ENCODE results near the gene RPS14.

The RPS14 gene

DNA sequence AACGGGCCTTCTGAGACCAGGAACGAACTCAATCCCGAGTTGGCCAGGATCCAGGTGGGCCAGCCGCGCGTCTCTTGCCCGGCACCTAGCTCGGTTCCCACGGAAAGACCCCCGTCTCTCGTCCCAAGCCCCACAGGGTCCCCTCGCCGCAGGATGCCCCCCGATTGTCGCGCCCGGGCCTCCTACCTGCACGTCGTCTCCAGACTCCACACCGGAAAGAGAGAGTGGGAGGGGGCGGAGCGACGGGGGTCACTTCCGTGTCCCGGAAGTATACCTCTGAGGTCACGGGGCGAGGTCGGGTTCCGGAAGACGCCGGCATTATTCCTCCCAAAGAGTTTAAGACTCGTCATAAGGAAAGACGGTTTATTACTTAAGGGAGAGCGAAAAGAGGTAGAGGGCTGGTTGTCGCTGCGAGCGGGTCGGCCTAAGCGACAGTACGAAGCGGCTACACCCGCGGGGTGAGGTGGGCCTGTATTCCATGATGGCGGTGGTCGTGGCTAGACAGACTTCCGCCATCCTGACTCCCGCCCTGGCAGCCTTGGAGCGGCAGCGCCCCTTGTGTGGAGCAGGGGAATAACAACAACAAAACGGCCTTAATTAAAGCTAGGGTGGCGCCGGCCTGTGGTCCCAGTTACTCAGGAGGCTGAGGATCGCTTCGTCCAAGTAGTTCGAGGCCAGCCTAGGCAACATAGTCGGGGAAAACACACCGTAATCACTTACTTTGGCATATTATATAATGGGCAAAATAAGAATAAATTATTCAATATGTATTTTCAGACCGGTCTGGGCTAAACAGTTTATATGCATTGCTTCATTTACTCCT lies at the start of gene RPS14:
Gene RPS14, minus strand, starts transcription at position 223 of the 823 bp plus-strand sequence. CDS start 2,006 bp downstream, outside the sequence.
- peak; percentile 87 to 92 for DNase-seq (ENCODE audit: low read depth in 2 of 2)

DNA sequence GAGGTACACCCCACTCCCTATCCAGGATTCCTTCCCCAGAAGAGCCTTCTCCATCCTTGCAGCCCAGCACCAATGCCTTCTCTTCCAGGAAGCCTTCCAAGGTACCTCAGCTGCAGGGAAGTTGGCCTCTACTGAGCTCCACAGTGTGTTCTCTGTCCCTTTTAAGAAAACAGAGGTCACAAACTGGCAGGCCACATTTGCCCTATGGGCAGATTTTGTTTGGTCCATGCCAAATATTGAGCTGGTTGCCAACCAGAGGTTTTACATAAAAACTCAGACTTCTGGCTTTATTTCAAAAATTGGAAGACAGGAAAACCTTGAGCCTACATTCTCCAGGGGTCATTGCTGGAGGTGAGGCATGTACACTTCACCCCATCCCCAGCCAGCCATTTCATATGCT lies 49.4 kb upstream of the RPS14 start:
- no peak for DNase-seq (ENCODE audit: low read depth in 2 of 2)

DNA sequence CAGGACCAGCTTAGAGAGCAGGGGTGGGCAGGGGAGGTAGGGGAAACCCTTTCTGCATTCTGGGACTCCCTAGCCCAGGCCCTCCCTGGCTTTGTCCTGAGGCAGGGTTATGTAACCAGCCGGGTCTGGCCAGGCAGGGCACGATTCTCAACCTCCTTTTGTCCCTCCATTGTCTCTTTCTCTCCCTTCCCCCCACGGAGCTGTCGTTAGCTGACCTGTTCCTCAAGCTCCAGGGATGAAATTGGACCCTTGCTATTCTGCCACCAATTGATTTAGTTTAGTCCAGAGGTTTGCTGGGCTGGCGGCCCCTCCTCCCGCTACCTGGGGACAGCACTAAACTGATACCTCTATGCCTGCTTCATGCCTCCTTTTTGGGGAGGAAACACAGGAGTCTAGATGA lies 49.0 kb upstream of the RPS14 start:
- DNase-seq (ENCODE audit: low read depth in 2 of 2): no peak

DNA sequence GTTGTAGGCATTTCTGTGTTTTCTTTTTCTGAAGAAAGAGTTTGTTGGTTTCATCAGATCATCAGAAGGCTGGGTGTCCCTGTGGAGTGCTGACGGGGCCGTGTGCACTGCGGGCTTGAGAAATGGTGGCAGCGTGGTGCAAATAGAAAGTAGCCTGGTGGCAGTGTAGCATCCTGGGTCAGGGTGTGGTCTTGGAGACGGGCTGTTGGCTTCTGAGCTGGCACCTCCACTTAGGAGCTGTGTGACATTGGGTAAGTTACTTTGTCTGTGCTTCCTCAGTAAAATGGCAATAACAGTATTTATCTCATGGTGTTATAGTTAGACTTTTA lies 48.4 kb upstream of the RPS14 start:
- DNase-seq (ENCODE audit: low read depth in 2 of 2): no peak

DNA sequence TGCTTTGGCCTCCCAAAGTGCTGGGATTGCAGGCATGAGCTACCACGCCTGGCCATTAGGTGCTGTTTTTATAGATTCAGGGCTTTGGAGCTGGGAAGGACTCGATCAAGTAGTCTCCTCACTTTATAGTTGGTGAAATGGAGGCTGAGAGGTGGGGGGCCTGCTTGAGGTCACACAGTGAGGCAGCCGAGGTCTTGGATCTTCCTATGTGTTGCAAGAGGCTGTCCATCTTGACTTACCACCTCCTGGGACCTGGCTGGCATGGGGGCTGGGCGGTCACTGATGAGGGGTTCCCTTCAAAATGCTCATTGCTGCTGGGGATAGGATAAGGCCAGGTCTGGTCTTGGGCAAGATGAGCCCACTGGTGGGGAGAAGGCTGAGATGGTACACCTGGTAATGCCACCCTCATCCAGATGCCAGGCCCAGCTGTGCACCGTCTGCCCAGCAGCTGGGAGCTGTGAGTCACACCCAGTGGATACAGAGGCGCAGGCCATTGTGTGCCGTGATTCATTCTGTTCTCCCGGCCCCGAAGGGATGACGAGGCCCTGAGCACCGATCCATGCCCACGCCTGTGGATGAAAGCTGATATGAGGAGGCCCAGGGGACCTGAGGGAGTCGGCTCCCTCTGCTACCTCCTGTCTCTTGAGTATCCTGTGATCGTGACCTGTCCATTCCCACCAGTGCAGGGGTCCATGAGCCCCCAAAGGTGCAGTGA lies 47.9 kb upstream of the RPS14 start:
- DNase-seq (ENCODE audit: low read depth in 2 of 2): no peak

DNA sequence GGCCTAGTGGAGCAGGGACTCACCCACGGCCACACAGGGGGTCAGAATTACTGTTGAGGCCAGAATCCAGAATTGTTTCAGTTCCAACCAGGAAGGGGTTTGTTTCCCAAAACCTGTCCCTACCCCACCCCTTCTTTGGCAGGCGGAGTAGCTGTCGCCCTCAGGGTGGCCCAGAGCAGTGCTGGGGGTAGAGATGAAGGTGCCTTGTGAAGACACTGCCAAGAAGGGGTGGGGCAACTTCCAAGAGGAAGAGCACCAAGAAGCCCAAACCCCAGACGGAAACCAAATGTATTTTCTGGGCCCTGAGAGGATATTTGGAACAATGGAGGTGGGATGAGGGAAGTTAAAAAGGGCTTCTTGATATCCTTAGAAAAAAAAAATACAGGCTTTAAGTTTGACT lies 47.0 kb upstream of the RPS14 start:
- DNase-seq (ENCODE audit: low read depth in 2 of 2): no peak

DNA sequence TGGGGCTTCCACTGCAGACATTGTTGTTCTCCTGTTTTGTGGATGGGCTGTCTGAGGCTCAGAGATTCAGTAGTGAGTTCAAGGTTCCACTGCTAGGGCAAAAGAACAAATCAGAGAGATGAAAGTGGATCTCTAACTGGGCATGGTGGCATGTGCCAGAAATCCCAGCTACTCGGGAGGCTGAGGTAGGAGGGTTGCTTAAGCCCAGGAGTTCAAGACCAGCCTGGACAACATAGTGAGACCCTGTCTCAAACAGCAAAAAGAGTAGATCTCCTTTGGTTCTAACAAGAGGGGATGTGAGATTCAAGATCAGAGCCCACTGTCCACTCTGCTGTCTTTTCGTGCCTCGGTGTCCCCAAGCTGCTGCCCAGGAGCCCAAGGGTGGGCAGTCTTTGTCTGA lies 46.6 kb upstream of the RPS14 start:
- no peak for DNase-seq (ENCODE audit: low read depth in 2 of 2)

DNA sequence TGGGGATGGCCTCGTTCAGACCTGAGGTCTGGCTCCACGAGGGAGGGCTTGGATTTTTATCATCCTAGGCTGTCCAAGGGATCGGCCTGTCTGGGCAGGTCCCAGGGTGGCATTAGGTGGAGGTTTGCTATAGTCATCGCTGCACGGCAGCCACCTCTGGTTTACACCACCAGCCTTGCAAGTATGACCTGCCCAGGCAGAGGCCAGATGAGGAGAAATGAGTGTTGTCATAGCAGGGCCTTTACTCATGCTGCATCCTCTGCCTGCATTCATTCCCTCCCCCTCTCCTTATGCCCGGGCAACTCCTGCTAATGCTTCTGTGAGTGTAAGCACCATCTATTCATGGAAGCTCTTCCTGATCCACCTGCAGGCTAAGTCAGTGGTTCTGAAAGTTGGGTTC lies 43.1 kb upstream of the RPS14 start:
- DNase-seq (ENCODE audit: low read depth in 2 of 2): no peak

DNA sequence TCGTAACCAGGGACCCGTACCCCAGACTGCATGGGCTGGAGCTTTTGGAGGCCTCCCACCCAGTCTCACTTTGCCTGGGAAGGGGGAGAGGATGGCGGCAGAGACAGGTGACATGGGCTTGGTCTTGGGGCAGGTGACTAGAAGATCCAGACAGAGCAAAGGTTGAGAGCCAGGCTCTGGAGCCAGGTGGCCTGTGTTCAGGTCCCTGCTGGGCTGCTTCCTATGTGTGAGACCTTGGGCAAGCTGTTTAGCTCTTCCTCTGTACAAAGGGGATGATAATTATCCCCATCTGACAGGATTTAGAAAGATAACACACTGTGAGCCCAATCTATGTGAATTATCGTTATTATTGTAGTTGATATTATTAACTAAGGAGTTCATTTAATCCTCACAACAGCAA lies 42.3 kb upstream of the RPS14 start:
- no peak for DNase-seq (ENCODE audit: low read depth in 2 of 2)

DNA sequence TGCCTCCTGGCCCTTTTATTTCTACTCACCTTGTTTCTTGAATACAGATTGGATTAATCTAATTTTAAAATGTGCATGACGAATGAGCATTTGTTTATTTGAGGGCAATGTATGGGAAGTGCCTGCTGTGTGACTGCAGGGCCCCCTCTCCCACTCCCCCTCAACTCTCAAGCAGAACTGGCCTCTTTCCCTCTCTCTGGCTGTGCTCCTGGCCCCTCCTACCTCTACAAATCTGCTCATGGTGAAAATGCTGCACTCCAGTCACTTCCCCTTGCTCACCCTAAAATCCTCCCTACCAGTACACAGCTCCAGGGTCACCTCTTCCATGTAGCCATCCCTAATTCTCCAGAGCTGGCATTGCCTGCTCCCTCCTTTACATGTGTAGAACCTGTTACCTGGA lies 41.2 kb upstream of the RPS14 start:
- DNase-seq (ENCODE audit: low read depth in 2 of 2): no peak

DNA sequence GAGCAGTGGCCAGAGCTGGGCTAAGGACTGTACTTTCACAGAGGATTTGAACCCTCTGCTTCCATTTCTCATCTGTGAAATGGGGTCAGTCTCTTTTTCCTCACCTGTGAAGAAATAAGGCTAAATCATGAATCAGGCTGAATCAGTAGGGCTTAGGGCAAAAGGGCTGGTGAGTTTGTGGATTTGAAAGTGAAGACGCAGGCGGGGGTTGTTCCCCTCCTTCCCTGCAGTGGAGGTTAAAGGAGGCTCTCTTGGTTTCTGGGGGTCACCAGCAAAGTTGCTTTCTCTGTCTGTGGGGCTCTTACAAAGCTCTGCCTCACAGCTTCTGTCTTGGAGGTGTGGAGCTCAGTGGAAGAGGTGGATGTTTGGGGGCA lies 40.7 kb upstream of the RPS14 start:
- no peak for DNase-seq (ENCODE audit: low read depth in 2 of 2)

DNA sequence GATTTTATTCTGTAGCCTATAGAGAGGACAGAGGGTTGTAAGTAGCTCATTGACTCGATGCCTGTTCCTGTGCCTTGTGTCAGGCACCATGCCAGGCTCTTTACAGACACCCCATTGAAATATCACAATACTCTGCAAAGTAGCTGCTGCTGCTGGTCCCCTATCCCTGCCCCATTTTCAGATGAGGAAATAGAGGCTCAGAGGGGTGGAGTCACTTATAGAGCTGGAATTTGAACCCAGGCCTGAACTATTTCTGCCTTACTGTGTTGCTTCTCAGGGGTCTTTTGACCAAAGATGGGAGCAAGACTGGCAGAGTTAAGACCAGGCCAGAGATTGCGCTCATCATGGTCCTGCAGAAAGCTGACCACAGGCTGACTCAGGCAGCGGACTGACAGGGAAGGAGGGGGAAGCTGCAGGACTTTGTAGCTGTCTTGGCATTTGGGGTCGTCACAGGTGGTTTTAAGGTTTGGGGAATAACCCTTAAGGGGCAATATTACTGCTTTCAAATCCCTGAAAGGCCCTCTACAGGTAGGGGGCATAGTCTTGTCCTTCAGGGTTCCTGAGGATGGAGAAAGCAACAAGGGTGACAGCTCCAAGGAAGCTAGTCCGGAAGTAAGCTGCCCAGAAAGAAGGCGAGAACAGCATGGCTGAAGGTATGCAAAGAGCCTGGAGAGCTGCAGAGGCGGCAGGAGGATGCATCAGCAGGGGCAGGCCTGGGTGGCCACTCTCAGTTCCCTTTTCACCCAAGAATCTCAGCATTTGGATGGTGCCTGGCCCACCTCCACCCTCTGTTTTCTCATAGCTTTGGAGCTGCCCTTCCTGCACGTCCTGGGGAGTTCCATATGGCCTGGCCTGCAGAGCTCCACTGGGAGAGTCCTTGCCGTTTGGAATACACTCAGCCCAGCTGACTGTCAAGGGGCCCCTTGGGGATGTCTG lies 40.1 kb upstream of the RPS14 start:
- no peak for DNase-seq (ENCODE audit: low read depth in 2 of 2)

DNA sequence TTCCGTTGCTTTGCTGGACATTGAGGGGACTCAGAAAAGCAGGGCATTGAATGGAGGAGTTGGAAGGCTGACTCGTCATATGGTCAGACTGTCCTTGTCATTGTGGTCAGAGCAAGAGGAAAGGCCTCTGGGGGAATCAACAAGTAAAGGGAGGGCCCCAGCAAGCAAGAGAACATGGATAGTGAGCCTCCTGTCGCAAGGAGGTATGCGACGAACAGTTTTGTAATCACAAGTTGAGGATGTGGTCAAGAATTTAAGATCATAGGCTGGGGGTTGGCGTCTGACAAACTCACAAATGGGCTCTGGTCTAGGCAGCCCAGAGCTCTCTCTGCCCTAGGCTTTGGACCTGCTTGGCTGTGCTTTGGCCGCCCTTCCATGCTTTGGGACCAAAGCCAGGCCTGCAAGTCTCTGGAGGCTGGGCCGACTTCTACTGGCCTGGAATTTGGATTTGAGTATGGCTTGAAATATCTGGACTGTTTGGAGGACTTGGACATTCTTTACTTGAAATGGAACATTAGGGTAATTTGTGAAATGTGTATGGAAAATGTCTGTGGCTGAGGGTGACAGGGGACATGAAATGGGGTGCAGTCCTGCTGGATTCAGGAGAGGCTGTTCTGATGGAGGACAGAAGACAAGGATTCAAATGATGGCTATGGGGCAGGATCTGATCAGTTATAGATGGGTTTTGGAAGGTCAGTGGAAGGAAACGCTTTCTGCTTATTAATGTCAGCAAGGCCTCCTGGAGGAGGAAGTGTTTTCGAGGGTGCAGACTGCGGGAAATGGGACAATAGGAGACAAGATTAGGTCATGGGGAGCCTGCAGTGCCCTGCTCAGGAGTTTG lies 39.2 kb upstream of the RPS14 start:
- no peak for DNase-seq (ENCODE audit: low read depth in 2 of 2)

DNA sequence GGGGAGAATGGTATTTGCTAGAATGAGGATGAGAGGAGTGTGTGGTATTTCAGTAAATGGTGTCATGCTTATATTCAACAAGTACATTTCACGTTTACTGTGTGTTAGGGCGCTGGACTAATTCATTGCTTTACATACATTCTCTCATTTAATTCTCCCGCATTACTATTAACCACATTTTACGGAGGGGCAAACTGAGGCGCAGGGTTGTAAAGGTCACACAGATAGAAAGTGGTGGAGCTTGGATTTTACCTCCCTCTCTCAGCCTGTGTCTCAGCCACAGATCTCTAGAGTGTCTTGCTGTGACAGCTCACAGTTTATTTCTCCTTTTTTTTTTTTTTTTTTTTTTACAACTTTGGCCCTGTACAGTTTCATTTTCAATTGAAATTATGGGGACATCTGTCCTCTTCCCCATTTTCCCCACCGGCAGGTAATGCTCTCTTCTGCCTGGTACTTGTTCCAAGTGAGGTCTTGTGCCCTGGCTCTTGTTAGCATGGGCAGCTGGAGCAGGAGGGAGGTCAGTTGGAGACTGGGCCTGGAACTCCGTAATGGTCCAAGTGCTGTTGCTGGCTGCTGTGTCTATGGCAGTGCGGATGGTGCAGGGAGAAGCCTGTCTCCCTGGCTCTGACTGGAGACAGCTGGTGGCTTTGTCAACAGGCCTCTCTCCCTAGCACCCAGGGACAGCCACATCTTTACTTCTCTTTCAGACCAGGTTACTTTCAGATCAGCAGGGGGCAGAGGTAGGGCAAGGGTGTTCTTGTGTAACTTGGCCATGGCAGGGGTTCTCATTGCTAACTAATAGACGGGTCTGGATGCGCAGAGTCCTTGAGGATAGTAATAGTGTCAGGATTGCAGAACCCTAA lies 37.9 kb upstream of the RPS14 start:
- no peak for DNase-seq (ENCODE audit: low read depth in 2 of 2)

DNA sequence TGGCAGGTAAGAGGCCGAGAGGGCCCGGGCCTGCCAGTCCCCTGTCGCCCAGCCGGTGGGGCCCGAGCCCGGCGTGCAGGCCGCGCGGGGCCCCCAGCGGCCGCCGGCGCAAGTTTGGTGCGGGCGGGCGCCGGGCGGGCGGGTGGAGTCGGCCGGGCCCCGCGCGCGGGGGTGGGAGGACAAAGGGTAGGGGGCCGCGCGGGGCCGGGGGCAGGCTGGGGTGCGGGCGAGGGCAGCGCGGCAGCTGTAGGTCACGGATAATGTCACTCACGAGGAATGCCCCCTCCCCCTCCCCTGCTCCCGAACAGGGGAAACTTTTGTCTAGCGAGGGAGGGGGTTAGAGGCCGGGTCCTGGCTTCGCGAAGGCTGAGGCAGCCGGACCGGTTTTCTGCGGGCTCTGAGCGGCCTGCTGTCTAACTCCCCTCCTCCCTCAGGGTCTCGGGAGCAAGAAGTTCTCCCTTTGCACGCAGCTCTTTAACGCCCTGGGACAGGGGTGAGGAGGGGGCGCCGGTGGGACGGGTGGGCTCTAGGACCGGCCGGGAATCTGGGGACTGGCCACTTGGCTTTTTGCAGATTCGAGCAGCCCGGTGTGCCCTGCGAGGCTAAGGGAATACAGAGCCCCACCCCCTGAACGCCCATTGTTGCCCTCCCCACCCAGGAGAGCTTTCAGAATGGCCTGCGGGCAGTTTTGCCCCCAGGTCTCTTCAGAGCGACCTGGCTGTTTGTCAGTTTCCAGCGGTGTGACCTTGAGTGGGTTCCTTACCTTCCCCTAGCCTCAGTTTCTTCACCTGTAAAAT lies 37.1 kb upstream of the RPS14 start:
- peak; percentile 3 to 7 for DNase-seq (ENCODE audit: low read depth in 2 of 2)

DNA sequence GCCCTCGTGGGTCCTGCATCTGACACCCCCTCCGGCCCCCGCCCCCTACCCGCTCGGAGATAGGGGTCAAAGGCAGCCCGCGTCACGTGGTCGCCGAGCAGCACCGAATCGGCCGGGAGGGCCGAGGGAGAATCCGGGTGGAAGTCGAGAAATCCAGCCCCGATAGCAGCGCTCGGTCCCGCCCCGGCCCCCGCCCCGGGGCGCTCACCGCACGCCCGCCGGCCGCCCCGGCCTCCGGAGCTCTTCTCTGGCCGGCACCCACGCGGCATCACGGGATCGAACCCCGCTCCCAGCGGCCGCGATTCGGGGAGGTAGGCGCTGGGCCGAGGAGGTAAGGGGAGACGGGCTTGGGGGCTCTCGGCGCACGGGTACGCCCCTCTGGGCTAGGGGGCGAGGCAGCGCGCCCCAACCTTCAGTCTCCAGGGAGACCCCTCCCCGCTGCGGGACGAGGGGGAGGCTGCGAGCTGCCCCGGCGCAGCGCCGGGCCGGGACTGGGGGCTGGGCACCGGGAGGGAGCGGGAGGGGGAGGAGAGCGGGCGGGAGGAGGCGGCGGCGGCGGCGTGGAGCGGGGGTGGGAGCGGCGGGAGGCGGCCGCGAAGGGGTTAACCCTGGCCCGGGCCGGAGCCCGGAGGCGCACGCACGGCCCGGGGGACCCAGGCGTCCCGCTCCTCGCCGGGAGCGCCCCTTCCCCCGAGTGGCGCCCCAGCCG lies 36.3 kb upstream of the RPS14 start:
- DNase-seq (ENCODE audit: low read depth in 2 of 2): peak in 1 of 2 donors; percentile 10

DNA sequence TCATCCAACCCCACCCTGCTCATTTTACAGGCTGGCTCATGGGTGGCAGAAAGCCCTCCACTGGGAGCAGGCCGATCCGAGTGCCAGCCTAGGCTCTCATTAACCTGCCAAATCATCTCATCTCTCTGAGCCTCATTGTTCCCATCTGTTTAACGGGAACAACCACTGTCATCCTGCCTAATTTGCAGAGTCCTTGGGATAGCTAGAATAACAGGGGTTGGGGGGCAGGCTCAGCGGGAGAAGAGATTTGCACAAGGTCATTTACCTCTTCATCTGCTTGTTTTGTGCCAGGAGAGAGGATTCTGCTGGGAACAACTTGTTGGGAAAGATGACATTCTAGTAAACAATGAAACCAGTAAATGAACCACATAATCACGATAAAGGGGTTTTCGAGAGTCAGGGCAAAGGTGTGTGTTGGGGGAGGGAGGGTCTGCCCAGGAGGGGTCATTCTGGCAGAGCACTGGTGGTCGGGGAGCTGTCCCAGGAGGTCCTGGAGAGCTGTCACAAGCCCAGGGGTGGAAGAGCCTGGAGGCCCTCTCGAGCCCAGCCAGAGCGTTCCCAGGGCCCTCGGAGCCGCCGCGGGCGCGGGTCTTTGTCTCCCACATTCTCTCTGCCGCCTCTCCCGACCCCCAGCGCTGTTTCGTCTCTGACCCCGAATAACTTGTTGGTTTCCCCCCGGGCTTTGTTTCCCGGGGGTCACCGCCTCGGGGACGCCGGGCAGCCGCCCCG lies 35.6 kb upstream of the RPS14 start:
- DNase-seq (ENCODE audit: low read depth in 2 of 2): no peak

DNA sequence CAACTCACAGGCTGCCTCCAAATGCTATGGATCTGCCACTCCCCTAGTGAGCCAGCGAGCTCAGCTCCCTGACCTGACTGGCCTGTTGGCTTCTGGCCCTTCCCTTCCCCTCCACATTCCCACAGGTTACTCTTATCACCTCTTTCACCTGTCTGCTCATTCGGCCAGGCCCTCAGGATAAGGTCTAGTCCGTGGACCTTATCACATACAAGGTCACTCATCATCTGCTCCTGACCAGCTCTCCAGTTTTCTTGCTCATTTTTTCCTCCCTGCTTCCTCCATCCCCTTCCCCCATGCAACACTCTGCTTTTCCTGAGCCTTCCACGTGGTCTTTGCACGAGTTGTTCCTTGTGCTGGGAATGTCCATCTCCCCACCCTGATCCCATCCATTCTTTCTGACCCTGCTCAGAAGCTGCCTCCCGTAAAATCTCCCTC lies 32.5 kb upstream of the RPS14 start:
- no peak for DNase-seq (ENCODE audit: low read depth in 2 of 2)

DNA sequence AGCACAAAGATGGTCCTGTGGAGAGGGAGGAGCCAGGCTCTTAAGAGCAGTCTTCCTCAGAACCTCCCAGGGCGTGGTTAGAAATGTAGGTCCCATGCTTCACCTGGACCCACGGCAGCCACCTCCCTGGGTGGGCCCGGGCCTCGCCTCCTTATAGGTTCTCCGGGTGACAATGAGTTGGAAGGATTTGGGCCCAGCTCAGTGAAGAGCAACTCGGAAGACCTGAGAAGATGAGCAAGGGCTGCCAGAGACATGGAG lies 32.1 kb upstream of the RPS14 start:
- DNase-seq (ENCODE audit: low read depth in 2 of 2): no peak
